HEK293 (cell line): Measurements from ENCODE around the gene TSHZ2.

Experiments
- GLIS2 ChIP-seq: fragments of 450-650 bp; formaldehyde crosslinking; IDR thresholded peaks from 2 replicates; pipeline ENCODE4 v1.5.1; 2016; ENCODE audit warnings: missing biosample characterization, missing genetic modification characterization
- SETDB1 ChIP-seq: IDR thresholded peaks from one replicate; pipeline ENCODE4 v1.6.1; 2017; ENCODE audit warnings: mild to moderate bottlenecking, low read length, moderate library complexity, mixed read lengths; ENCODE audit not compliant: insufficient read length
- ZFP3 ChIP-seq: fragments of 450-650 bp; formaldehyde crosslinking; IDR thresholded peaks from 2 replicates; pipeline ENCODE4 v1.5.1; 2016; ENCODE audit warnings: low read depth, missing biosample characterization, missing genetic modification characterization
- ZFP41 ChIP-seq: fragments of 450-650 bp; formaldehyde crosslinking; IDR thresholded peaks from 2 replicates; pipeline ENCODE4 v1.5.1; 2016; ENCODE audit warnings: missing biosample characterization, missing genetic modification characterization, borderline replicate concordance
- ZNF302 ChIP-seq: fragments of 450-650 bp; formaldehyde crosslinking; IDR thresholded peaks from 2 replicates; pipeline ENCODE4 v1.5.1; 2016; ENCODE audit warnings: missing biosample characterization, missing genetic modification characterization, low read depth
- ZNF324 ChIP-seq: fragments of 450-650 bp; formaldehyde crosslinking; IDR thresholded peaks from 2 replicates; pipeline ENCODE4 v1.5.1; 2016; ENCODE audit warnings: missing biosample characterization, missing genetic modification characterization
- ZNF335 ChIP-seq: fragments of 450-650 bp; formaldehyde crosslinking; conservative IDR thresholded peaks from 2 replicates; pipeline ENCODE4 v1.5.1; 2016; ENCODE audit warnings: missing biosample characterization, missing genetic modification characterization
- ZNF792 ChIP-seq: fragments of 450-650 bp; formaldehyde crosslinking; IDR thresholded peaks from 2 replicates; pipeline ENCODE4 v1.5.1; 2016; ENCODE audit warnings: missing biosample characterization, missing genetic modification characterization
- TF ChIP-seq, protein P1 (sequence below): fragments of 450-650 bp; formaldehyde crosslinking; IDR thresholded peaks from 2 replicates; pipeline ENCODE4 v1.5.1; 2016; ENCODE audit warnings: missing biosample characterization, missing genetic modification characterization
- TF ChIP-seq, protein P2 (sequence below): fragments of 450-650 bp; formaldehyde crosslinking; IDR thresholded peaks from 2 replicates; pipeline ENCODE4 v1.5.1; 2016; ENCODE audit warnings: missing biosample characterization, missing genetic modification characterization
- TF ChIP-seq, protein P3 (sequence below): fragments of 450-650 bp; formaldehyde crosslinking; IDR thresholded peaks from 2 replicates; pipeline ENCODE4 v1.5.1; 2016; ENCODE audit warnings: missing biosample characterization, missing genetic modification characterization
- TF ChIP-seq, protein P4 (sequence below): fragments of 450-650 bp; formaldehyde crosslinking; IDR thresholded peaks from 2 replicates; pipeline ENCODE4 v1.5.1; 2016; ENCODE audit warnings: missing biosample characterization, missing genetic modification characterization
- TF ChIP-seq, protein P5 (sequence below): fragments of 450-650 bp; formaldehyde crosslinking; IDR thresholded peaks from 2 replicates; pipeline ENCODE4 v1.5.1; 2016; ENCODE audit warnings: missing biosample characterization, missing genetic modification characterization

DNA sequence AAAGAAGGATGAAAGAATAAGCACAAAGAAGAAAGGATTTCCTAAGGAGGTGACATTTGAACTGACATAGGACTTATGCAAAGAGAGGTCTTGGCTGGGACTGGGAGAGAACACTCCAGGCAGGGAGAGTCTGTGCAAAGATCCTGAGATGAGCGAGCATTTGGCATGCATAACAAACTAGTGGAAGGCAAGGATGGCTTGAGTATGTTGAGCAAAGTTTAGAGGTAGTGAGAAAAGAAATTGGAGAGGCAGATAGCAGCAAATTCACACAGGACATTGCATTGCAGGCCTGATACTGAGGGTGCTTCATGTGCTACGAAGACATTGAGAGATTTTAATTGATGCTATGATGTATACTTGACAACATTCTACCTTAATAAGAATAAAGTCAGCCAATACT is 383.6 kb downstream of the TSHZ2 start:
- TF ChIP-seq, protein P1, sequence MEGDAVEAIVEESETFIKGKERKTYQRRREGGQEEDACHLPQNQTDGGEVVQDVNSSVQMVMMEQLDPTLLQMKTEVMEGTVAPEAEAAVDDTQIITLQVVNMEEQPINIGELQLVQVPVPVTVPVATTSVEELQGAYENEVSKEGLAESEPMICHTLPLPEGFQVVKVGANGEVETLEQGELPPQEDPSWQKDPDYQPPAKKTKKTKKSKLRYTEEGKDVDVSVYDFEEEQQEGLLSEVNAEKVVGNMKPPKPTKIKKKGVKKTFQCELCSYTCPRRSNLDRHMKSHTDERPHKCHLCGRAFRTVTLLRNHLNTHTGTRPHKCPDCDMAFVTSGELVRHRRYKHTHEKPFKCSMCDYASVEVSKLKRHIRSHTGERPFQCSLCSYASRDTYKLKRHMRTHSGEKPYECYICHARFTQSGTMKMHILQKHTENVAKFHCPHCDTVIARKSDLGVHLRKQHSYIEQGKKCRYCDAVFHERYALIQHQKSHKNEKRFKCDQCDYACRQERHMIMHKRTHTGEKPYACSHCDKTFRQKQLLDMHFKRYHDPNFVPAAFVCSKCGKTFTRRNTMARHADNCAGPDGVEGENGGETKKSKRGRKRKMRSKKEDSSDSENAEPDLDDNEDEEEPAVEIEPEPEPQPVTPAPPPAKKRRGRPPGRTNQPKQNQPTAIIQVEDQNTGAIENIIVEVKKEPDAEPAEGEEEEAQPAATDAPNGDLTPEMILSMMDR: no peak
- TF ChIP-seq SETDB1 (no peak), GLIS2 (tag by site-specific recombination) (no peak), ZFP41 (tag by site-specific recombination) (no peak), ZFP3 (tag by site-specific recombination) (no peak), ZNF335 (no peak), ZNF324 (tag by site-specific recombination) (no peak), ZNF792 (tag by site-specific recombination) (no peak), ZNF302 (no peak)
- TF ChIP-seq, protein P2, sequence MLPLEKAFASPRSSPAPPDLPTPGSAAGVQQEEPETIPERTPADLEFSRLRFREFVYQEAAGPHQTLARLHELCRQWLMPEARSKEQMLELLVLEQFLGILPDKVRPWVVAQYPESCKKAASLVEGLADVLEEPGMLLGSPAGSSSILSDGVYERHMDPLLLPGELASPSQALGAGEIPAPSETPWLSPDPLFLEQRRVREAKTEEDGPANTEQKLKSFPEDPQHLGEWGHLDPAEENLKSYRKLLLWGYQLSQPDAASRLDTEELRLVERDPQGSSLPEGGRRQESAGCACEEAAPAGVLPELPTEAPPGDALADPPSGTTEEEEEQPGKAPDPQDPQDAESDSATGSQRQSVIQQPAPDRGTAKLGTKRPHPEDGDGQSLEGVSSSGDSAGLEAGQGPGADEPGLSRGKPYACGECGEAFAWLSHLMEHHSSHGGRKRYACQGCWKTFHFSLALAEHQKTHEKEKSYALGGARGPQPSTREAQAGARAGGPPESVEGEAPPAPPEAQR (tag by site-specific recombination): no peak
- TF ChIP-seq, protein P3, sequence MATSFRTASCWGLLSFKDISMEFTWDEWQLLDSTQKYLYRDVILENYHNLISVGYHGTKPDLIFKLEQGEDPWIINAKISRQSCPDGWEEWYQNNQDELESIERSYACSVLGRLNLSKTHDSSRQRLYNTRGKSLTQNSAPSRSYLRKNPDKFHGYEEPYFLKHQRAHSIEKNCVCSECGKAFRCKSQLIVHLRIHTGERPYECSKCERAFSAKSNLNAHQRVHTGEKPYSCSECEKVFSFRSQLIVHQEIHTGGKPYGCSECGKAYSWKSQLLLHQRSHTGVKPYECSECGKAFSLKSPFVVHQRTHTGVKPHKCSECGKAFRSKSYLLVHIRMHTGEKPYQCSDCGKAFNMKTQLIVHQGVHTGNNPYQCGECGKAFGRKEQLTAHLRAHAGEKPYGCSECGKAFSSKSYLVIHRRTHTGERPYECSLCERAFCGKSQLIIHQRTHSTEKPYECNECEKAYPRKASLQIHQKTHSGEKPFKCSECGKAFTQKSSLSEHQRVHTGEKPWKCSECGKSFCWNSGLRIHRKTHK (tag by site-specific recombination): no peak
- TF ChIP-seq, protein P4, sequence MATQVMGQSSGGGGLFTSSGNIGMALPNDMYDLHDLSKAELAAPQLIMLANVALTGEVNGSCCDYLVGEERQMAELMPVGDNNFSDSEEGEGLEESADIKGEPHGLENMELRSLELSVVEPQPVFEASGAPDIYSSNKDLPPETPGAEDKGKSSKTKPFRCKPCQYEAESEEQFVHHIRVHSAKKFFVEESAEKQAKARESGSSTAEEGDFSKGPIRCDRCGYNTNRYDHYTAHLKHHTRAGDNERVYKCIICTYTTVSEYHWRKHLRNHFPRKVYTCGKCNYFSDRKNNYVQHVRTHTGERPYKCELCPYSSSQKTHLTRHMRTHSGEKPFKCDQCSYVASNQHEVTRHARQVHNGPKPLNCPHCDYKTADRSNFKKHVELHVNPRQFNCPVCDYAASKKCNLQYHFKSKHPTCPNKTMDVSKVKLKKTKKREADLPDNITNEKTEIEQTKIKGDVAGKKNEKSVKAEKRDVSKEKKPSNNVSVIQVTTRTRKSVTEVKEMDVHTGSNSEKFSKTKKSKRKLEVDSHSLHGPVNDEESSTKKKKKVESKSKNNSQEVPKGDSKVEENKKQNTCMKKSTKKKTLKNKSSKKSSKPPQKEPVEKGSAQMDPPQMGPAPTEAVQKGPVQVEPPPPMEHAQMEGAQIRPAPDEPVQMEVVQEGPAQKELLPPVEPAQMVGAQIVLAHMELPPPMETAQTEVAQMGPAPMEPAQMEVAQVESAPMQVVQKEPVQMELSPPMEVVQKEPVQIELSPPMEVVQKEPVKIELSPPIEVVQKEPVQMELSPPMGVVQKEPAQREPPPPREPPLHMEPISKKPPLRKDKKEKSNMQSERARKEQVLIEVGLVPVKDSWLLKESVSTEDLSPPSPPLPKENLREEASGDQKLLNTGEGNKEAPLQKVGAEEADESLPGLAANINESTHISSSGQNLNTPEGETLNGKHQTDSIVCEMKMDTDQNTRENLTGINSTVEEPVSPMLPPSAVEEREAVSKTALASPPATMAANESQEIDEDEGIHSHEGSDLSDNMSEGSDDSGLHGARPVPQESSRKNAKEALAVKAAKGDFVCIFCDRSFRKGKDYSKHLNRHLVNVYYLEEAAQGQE (tag by site-specific recombination): no peak
- TF ChIP-seq, protein P5, sequence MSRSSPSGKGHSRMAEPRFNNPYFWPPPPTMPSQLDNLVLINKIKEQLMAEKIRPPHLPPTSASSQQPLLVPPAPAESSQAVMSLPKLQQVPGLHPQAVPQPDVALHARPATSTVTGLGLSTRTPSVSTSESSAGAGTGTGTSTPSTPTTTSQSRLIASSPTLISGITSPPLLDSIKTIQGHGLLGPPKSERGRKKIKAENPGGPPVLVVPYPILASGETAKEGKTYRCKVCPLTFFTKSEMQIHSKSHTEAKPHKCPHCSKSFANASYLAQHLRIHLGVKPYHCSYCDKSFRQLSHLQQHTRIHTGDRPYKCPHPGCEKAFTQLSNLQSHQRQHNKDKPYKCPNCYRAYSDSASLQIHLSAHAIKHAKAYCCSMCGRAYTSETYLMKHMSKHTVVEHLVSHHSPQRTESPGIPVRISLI: no peak
